ENCODE measurements around the gene DDIT4.

Gene DDIT4

GRCh38 chr10:72239409-72239808, 34.3 kb upstream of the DDIT4 start:
- H3K4me3 ChIP-seq (ENCODE audit: low read depth, low read length), result no peak overlapping the region
- no peaks in the 10 kb centered on the region for H3K9me3 ChIP-seq (ENCODE audit: severe bottlenecking)
- peaks cover 14% of the 10 kb centered on the region for H3K36me3 ChIP-seq
- no peak for TF ChIP-seq CTCF (IDR thresholded peaks at IDR 0.05; ENCODE audit: low read depth, low read length)
- H3K27me3 ChIP-seq (ENCODE audit: insufficient read depth, low read depth, severe bottlenecking), result no peaks in the 10 kb centered on the region
- no peak for DNase-seq
- H3K27ac ChIP-seq, result no peak overlapping the region

- H3K27me3 ChIP-seq (ENCODE audit: insufficient read depth, low read depth, severe bottlenecking), result no peaks in the 10 kb centered on the region
- no peak overlapping the region for H3K27ac ChIP-seq
- TF ChIP-seq CTCF (IDR thresholded peaks at IDR 0.05; ENCODE audit: low read depth, low read length), result no peak
- DNase-seq, result no peak
- H3K9me3 ChIP-seq (ENCODE audit: severe bottlenecking), result no peaks in the 10 kb centered on the region
- peaks cover 8% of the 10 kb centered on the region for H3K36me3 ChIP-seq
- H3K4me3 ChIP-seq (ENCODE audit: low read depth, low read length), result no peak overlapping the region
These were observed 33.4 kb upstream of the DDIT4 start for GRCh38 chr10:72240371-72240770.

- no peak overlapping the region for H3K27ac ChIP-seq
- H3K27me3 ChIP-seq (ENCODE audit: insufficient read depth, low read depth, severe bottlenecking), result no peaks in the 10 kb centered on the region
- H3K4me3 ChIP-seq (ENCODE audit: low read depth, low read length), result no peak overlapping the region
- no peak for DNase-seq
- no peaks in the 10 kb centered on the region for H3K36me3 ChIP-seq
- no peaks in the 10 kb centered on the region for H3K9me3 ChIP-seq (ENCODE audit: severe bottlenecking)
- TF ChIP-seq CTCF (IDR thresholded peaks at IDR 0.05; ENCODE audit: low read depth, low read length), result no peak
These were observed 32.0 kb upstream of the DDIT4 start for GRCh38 chr10:72241691-72242252.

- Histone ChIP-seq H3K4me3 (ENCODE audit: low read depth, low read length) (no peak overlapping the region), H3K27ac (no peak overlapping the region), H3K36me3 (no peaks in the 10 kb centered on the region), H3K9me3 (ENCODE audit: severe bottlenecking) (no peaks in the 10 kb centered on the region), H3K27me3 (ENCODE audit: insufficient read depth, low read depth, severe bottlenecking) (no peaks in the 10 kb centered on the region)
- DNase-seq, result no peak
- no peak for TF ChIP-seq CTCF (IDR thresholded peaks at IDR 0.05; ENCODE audit: low read depth, low read length)
These were observed 31.0 kb upstream of the DDIT4 start for GRCh38 chr10:72242675-72243074.

- Histone ChIP-seq H3K9me3 (ENCODE audit: severe bottlenecking) (no peaks in the 10 kb centered on the region), H3K27ac (no peak overlapping the region), H3K4me3 (ENCODE audit: low read depth, low read length) (no peak overlapping the region), H3K27me3 (ENCODE audit: insufficient read depth, low read depth, severe bottlenecking) (no peaks in the 10 kb centered on the region), H3K36me3 (no peaks in the 10 kb centered on the region)
- DNase-seq, result no peak
- TF ChIP-seq CTCF (IDR thresholded peaks at IDR 0.05; ENCODE audit: low read depth, low read length), result no peak
These were observed 29.8 kb upstream of the DDIT4 start for GRCh38 chr10:72243822-72244437.

GRCh38 chr10:72244573-72245038, 29.1 kb upstream of the DDIT4 start:
- no peak overlapping the region for H3K4me3 ChIP-seq (ENCODE audit: low read depth, low read length)
- no peak overlapping the region for H3K27ac ChIP-seq
- H3K27me3 ChIP-seq (ENCODE audit: insufficient read depth, low read depth, severe bottlenecking), result no peaks in the 10 kb centered on the region
- H3K9me3 ChIP-seq (ENCODE audit: severe bottlenecking), result no peaks in the 10 kb centered on the region
- H3K36me3 ChIP-seq, result no peaks in the 10 kb centered on the region
- DNase-seq, result no peak
- no peak for TF ChIP-seq CTCF (IDR thresholded peaks at IDR 0.05; ENCODE audit: low read depth, low read length)

All from WERI-Rb-1 (cell line).